HG02938 (cell line): Measurements from ENCODE around the gene VAC14.

Experiments
- ATAC-seq: cut with Tn5 transposase; IDR thresholded peaks from one replicate; pipeline ENCODE4 v1.9.1; 2021; ENCODE audit warnings: mild to moderate bottlenecking, moderate library complexity; ENCODE audit not compliant: unreplicated experiment

Gene VAC14

GRCh38 chr16:70765491-70765890 is 35.5 kb downstream of the VAC14 start:
- ATAC-seq, result no peak

GRCh38 chr16:70764632-70765031 is 36.3 kb downstream of the VAC14 start:
- no peak for ATAC-seq

GRCh38 chr16:70760221-70760620 is 40.7 kb downstream of the VAC14 start:
- ATAC-seq, result no peak

GRCh38 chr16:70759666-70760065 is 41.3 kb downstream of the VAC14 start:
- no peak for ATAC-seq

GRCh38 chr16:70758786-70759185 is 42.2 kb downstream of the VAC14 start:
- no peak for ATAC-seq

- ATAC-seq, result no peak
Measured at GRCh38 chr16:70757183-70757582, 43.8 kb downstream of the VAC14 start.

- no peak for ATAC-seq
Measured at GRCh38 chr16:70756071-70756470, 44.9 kb downstream of the VAC14 start.

- ATAC-seq, result no peak
Measured at GRCh38 chr16:70754851-70755600, 45.9 kb downstream of the VAC14 start.

GRCh38 chr16:70754371-70754770 is 46.6 kb downstream of the VAC14 start:
- ATAC-seq, result no peak

GRCh38 chr16:70753694-70754325 is 47.1 kb downstream of the VAC14 start:
- ATAC-seq, result no peak

GRCh38 chr16:70753228-70753627 is 47.7 kb downstream of the VAC14 start:
- no peak for ATAC-seq

- ATAC-seq, result no peak
Measured at GRCh38 chr16:70752426-70752825, 48.5 kb downstream of the VAC14 start.

GRCh38 chr16:70751593-70751992 is 49.4 kb downstream of the VAC14 start:
- ATAC-seq, result no peak

GRCh38 chr16:70750893-70751467 is 50.0 kb downstream of the VAC14 start:
- no peak for ATAC-seq

- no peak for ATAC-seq
Measured at GRCh38 chr16:70749681-70750601, 51.0 kb downstream of the VAC14 start.

GRCh38 chr16:70749006-70749678 is 51.8 kb downstream of the VAC14 start:
- ATAC-seq, result no peak

- no peak for ATAC-seq
Measured at GRCh38 chr16:70747703-70748631, 53.0 kb downstream of the VAC14 start.

- no peak for ATAC-seq
Measured at GRCh38 chr16:70746708-70747424, 54.1 kb downstream of the VAC14 start.
